Measurements from ENCODE around the gene NUDT17.

DNA sequence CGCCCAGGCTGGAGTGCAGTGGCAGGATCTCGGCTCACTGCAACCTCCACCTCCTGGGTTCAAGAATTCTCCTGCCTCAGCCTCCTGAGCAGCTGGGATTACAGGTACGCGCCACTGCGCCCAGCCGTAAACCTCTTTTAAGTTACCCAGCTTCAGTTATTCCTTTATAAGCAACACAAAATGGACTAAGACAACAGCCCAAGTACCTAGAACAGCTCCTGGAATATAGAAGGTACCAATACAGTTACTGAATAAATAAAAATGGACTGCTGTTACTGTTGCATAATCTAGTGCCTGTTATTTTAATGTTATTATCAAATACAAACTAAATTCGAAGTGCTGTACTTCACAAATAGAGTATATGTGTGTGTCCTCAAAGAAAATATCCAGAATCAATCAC, 38.6 kb upstream of the NUDT17 start:
- TF ChIP-seq CTCF (IDR thresholded peaks at IDR 0.05) = no peak
- TF ChIP-seq POLR2A (IDR thresholded peaks at IDR 0.05) = no peak
